Heart right ventricle (tissue), 16 donors: ENCODE data around the gene MAP3K2. TPM values are rescaled to one million over a fixed set of nuclear protein-coding genes. Genes with fewer than 3 reads are reported as not detected.

Experiments used
- ATAC-seq, 8 donors: fragments of 200-7000 bp; cut with Tn5 transposase; one replicate each; pipeline ENCODE4 v1.9.1; 2020; ENCODE audit warnings: mild to moderate bottlenecking in 8 of 8, moderate library complexity in 8 of 8, moderate number of reproducible peaks in 1 of 8
- DNase-seq, 2 donors: peaks; one replicate each; pipeline ENCODE4 v3.0.0-alpha.2; 2020
- H3K27ac ChIP-seq, 10 donors: fragments of 200-600 bp; sonication (generic) in 2 of 10; one replicate each; pipeline versions ENCODE4 v1.5.0 to v1.8.0; 2020 to 2022; ENCODE audit warnings: mild to moderate bottlenecking in 3 of 10
- H3K27me3 ChIP-seq, 7 donors: fragments of 200-600 bp; one replicate each; pipeline ENCODE4 v1.8.0; 2021 to 2022; ENCODE audit warnings: mild to moderate bottlenecking in 2 of 7
- H3K36me3 ChIP-seq, 9 donors: fragments of 200-600 bp; sonication (generic) in 1 of 9; one replicate each; pipeline versions ENCODE4 v1.5.0 to v1.8.0; 2020 to 2022; ENCODE audit warnings: mild to moderate bottlenecking in 2 of 9
- H3K4me1 ChIP-seq, 9 donors: fragments of 200-600 bp; sonication (generic) in 1 of 9; one replicate each; pipeline versions ENCODE4 v1.5.0 to v1.8.0; 2020 to 2022; ENCODE audit warnings: mild to moderate bottlenecking in 4 of 9
- H3K4me3 ChIP-seq, 10 donors: fragments of 200-600 bp; sonication (generic) in 2 of 10; one replicate each; pipeline versions ENCODE4 v1.5.0 to v1.8.0; 2020 to 2022; ENCODE audit warnings: mild to moderate bottlenecking in 7 of 10, moderate library complexity in 2 of 10
- H3K9me3 ChIP-seq, 11 donors: fragments of 200-600 bp in 10 of 11; sonication (generic) in 2 of 11; one replicate each; pipeline versions ENCODE4 v1.5.0 to v1.8.0; 2013 to 2022; ENCODE audit warnings: mild to moderate bottlenecking in 2 of 11, control low read depth in 1 of 11, moderate library complexity in 1 of 11
- CTCF ChIP-seq, 9 donors: fragments of 200-600 bp; sonication (generic) in 2 of 9; IDR thresholded peaks; one replicate each; pipeline versions ENCODE4 v1.5.0 to v1.8.0; 2021 to 2022; ENCODE audit warnings: antibody characterized with exemption in 9 of 9, mild to moderate bottlenecking in 5 of 9, moderate library complexity in 1 of 9
- WGBS, 2 donors: extraction: QIAGEN DNeasy Blood & Tissue Kit; methylation state at CpG; one replicate each; pipeline ENCODE4 v1.1.7; 2013; ENCODE audit warnings: inconsistent platforms in 1 of 2; 5-methylcytosine and 5-hydroxymethylcytosine counted together
- intact Hi-C, 10 donors: fragments of 100-400 bp; cut with DNase I; formaldehyde crosslinking; loops; one replicate each; pipeline versions ENCODE4 v1.11.1 to v1.14.2; 2022
- polyA plus RNA-seq, 2 donors: library from polyadenylated mRNA; stranded (reverse); fragments of 200-250 nt; gene quantifications; one replicate each; pipeline ENCODE4 v1.2.3, GENCODE V29; 2013
- total RNA-seq, 10 donors: library from RNA; stranded (reverse); fragmentation: NEBNext Ultra II Directional in 3 of 10; extraction: Animal tissue kit (Norgen Biotek cat#: 25700) in 3 of 10; gene quantifications; one replicate each; pipeline versions ENCODE4 v1.2.1 to v1.2.4, GENCODE V29; 2021 to 2023
- donor health status: Arrhythmogenic right ventricular cardiomyopathy.
- donor health status: ischemic (EF 13 %, LVEDD 7.1; RV severe dilation, severe dysfunction).
- donor health status: healthy with polysubstance abuse.
- donor health status: DM: no; HTN: yes; CAD: no.
- donor health status: DM: no; HTN: no; CAD: no.
- donor health status: ischemic (EF 25% LVEDD 6.9; RV normal size, moderate dysfunction).
- donor health status: ischemic (EF 25% LVEDD 5.7; RV mildly dilated, moderate dysfunction).
- donor health status: healthy.
- donor health status: DM: yes; HTN: yes; CAD: no.
- donor health status: Ischemic cardiomyopathy.
- donor health status: ischemic (EF 35%, LVEDD 5.7; RV mildly dilated, moderate dysfunction).
- donor health status: nonischemic (EF 11% LVEDD 7.7; RV severe dilation, severe dysfunction).
- donor health status: DM: yes; HTN: yes; CAD: no.
- donor health status: PGD.
- donor health status: ischemic (EF 29% LVEDD 5.4; RV normal size, mild dysfunction).
- donor health status: nonischemic (EF 23%, LVEDD 6.1; RV moderate dilation, normal function).

MAP3K2 gene
- total and polyA plus RNA-seq, 12 donors = 2.9 to 30.9 (median 25.2) TPM

- DNase-seq (no peak), ATAC-seq (no peak)
- Histone ChIP-seq H3K4me3 (no peak overlapping the region), H3K36me3 (peaks cover 0 to 62% (median 12%) of the 10 kb centered on the region in 9 donors), H3K9me3 (no peaks in the 10 kb centered on the region), H3K27me3 (no peaks in the 10 kb centered on the region), H3K27ac (no peak overlapping the region), H3K4me1 (no peaks in the 10 kb centered on the region)
- TF ChIP-seq CTCF (IDR thresholded peaks at IDR 0.05) = no peak
- intact Hi-C loops = no loop called here
- 95 to 97% methylated on average over 1 of the region's 1 CpG for WGBS, 2 donors
Observed at GRCh38 chr2:127302168-127302567, 85.6 kb downstream of the MAP3K2 start.

- Histone ChIP-seq H3K36me3 (peaks cover 0 to 40% (median 33%) of the 10 kb centered on the region in 9 donors), H3K27ac (peak within 1 kb of the TSS; percentile 44 to 92 (median 80)), H3K27me3 (no peaks in the 10 kb centered on the region), H3K9me3 (no peaks in the 10 kb centered on the region), H3K4me1 (peaks cover 4 to 25% (median 13%) of the 10 kb centered on the region in 9 donors), H3K4me3 (peak within 1 kb of the TSS; percentile 69 to 99 (median 95))
- WGBS, 2 donors = 0% methylated on average over 55 of the region's 55 CpGs
- intact Hi-C loops = loop anchor here in 2 of 10 donors (10.0 kb wide), 1 partner anchor 229 kb away; no protein-coding TSS in a partner anchor
- peak in 1 of 9 donors; percentile 9 for TF ChIP-seq CTCF (IDR thresholded peaks at IDR 0.05)
- ATAC-seq (peak; percentile 93 to 98 (median 98)), DNase-seq (peak; percentile 88 to 90)
Observed at GRCh38 chr2:127293748-127294562, 93.8 kb downstream of the MAP3K2 start, which contains the start of gene ERCC3. TSS of gene ERCC3 (minus strand) at chr2:127294144. CDS start at chr2:127294081, 63 bp downstream.

- DNase-seq = no peak
- Histone ChIP-seq H3K4me3 (peak overlapping the region; percentile 69 to 99 (median 95)), H3K36me3 (peaks cover 0 to 46% (median 39%) of the 10 kb centered on the region in 9 donors), H3K27me3 (no peaks in the 10 kb centered on the region), H3K9me3 (no peaks in the 10 kb centered on the region), H3K4me1 (peaks cover 4 to 25% (median 13%) of the 10 kb centered on the region in 9 donors), H3K27ac (peak overlapping the region in 9 of 10 donors; percentile 67 to 92 (median 82))
- no peak for TF ChIP-seq CTCF (IDR thresholded peaks at IDR 0.05)
- peak in 5 of 8 donors; percentile 2 to 54 (median 16) for ATAC-seq
- 10 to 15% methylated on average over 13 of the region's 13 CpGs for WGBS, 2 donors
- intact Hi-C loops = loop anchor here in 2 of 10 donors (10.0 kb wide), 1 partner anchor 229 kb away; no protein-coding TSS in a partner anchor
Observed at GRCh38 chr2:127293386-127293747, 94.4 kb downstream of the MAP3K2 start.

- Histone ChIP-seq H3K4me3 (no peak overlapping the region), H3K27ac (no peak overlapping the region), H3K27me3 (no peaks in the 10 kb centered on the region), H3K36me3 (peaks cover 2 to 97% (median 90%) of the 10 kb centered on the region in 9 donors), H3K9me3 (peaks cover 0 to 4% (median 0%) of the 10 kb centered on the region in 11 donors), H3K4me1 (peaks cover 3 to 13% (median 7%) of the 10 kb centered on the region in 9 donors)
- 97 to 98% methylated on average over 3 of the region's 3 CpGs for WGBS, 2 donors
- no peak for TF ChIP-seq CTCF (IDR thresholded peaks at IDR 0.05)
- no peak for ATAC-seq
- intact Hi-C loops = no loop called here
- no peak for DNase-seq
Observed at GRCh38 chr2:127288274-127288673, 99.5 kb downstream of the MAP3K2 start.
